TTC549 (cell line): ENCODE results near the gene STAT6.

Experiments
- FAIRE-seq: peaks from 2 replicates; lab custom pipeline; 2012; peaks lifted over from hg19 to GRCh38; lab: Jason Lieb, UNC

The STAT6 gene

DNA sequence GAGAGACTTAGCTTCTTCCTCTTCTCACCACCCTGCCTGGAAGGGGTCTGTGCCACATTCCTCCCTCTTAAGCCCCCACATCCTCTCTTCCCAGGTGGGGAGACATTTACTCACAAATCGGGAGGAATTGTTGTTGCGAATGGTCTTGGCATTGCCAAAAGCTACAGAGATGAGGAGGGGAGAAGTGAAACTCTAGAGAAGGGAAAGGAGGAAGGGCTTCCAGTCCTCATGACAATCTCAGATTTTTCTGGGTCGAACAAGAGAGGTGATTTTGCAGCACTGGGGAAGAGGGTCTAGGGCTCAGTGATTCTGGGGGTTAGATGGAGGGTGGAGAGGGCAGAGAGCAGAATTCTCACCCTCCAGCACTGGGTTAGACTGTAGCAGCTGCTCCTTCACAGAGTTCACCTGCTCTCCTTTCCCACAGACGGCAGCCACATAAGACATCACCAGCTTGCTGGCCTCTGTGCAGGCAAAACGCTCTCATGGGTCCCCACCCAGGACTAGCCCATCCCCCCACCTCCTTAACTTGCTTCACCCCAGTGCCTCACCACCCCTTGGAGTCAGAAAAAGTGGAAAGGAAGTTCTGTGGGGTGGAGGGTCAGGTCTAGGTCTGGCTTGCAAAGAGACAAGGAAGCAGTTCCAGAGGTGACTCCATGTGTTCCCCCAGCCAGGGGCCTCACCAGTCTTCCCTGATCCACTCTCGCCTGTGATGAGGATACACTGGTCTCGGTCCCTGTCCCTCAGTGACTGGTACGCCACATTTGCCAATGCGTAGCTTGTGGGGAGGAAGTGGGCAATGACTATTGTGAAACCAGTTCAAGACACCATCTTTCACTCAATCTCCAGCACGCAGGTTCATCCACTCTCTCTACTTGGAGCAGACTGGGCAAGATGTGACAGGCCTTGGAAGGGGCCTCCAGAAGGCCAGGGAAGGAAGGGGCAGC is 63.9 kb downstream of the STAT6 start:
- FAIRE-seq, result no peak

DNA sequence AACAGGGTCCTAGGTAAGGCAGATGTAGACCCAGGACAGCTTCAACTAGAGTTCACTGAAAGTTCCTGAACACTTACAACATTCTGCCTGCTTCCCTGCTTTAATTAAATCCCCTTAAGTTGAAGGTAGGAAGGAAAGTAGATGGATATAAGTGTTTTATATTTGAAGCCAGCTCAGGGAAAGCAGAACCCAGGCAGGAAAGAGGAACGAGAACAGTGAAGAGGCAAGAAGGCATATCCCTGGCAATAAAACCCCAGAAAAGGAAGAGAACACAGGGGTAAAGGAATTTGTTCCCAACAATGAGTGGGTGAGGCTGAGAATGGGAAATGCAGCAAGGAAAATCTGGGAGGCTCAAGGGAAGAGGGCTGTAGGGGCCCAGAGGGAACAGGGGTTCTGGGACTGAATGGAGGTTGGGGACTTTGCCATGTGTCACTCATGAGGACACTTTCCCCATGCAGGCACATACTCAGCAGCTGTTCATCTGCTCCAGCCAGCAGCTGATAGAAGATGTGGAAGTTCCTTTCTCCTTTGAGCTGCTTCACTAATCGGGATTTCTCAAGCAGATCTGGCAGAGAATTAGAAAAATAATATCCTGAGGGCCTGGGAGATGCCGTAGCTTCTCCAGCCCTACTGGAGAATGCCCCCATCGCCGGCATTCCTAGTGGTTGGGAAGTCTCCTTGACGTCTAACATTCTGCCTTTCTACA is 64.9 kb downstream of the STAT6 start:
- no peak for FAIRE-seq
